ENCODE measurements around the gene LRRC53.

DNA sequence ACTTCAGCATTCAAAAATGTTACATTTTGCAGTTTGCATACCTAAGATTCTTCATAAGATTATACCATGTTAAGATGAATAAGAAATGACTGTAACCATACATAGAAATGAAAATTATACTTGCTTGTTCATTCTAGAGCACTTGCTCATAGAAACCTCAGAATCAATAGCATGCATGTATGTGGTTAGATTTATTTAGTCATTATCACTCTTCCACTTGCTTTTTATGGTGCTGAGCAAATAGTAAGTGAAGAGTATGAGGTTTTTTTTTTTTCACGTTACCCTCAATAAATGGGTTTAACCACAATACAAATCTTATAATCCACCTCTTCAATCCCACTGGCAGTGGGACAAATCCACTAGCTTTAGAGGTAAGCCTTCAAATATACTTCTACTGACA lies 84.7 kb downstream of the LRRC53 start:
- TF ChIP-seq EZH2phosphoT487 (IDR thresholded peaks at IDR 0.05; ENCODE audit: borderline replicate concordance, low read length) (no peak), CTCF (IDR thresholded peaks at IDR 0.05; ENCODE audit: low read depth, low read length, poor library complexity, severe bottlenecking) (no peak)
